ENCODE data around the gene CZIB. TPM values are rescaled to one million over a fixed set of nuclear protein-coding genes. Genes with fewer than 3 reads are reported as not detected.
A peak's percentile ranks its signal among the peaks of the same experiment; 100 is the strongest.
"Not testable (repeated sequence)": the region's sequence is repeated elsewhere in the genome, so short reads cannot be mapped to it uniquely, and the experiment has no call there.

Gene CZIB
- total RNA-seq, 4 donors from 2014 or later = 56.5 to 72.5 (median 69.5) TPM

DNA sequence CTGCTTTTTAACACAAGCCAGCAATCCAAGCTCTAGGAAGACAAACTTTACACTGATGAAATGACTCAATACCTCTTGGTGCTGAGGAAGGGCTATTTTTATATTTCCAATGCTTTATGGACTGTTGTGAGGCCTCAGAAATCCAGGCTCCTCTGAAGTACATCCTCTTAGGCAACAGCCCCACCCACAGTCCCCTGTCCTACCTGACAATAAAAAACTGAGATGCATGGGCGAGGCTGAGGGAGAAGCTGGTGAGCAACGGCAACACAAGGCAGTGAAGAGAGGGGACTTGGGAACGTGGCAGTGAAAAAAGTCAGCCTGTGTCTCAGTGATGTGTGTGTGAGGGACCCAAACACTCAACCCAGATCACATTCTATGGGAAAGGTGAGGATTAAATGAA lies 33.9 kb downstream of the CZIB start:
- Histone ChIP-seq H3K27me3 (no peaks in the 10 kb centered on the region), H3K4me1 (peaks cover 0 to 15% (median 4%) of the 10 kb centered on the region in 4 donors), H3K9me3 (no peaks in the 10 kb centered on the region), H3K27ac (replicated peaks in 1 of 4) (no peak overlapping the region), H3K36me3 (no peaks in the 10 kb centered on the region), H3K4me3 (no peak overlapping the region)
- intact Hi-C loops (cut with DNase I) = loop anchor here (10.0 kb wide), 3 partner anchors 122 to 262 kb away; partner anchors contain the start of genes ECHDC2, PODN and SCP2
- TF ChIP-seq EP300 (IDR thresholded peaks at IDR 0.05) = no peak
- TF ChIP-seq, protein P1, sequence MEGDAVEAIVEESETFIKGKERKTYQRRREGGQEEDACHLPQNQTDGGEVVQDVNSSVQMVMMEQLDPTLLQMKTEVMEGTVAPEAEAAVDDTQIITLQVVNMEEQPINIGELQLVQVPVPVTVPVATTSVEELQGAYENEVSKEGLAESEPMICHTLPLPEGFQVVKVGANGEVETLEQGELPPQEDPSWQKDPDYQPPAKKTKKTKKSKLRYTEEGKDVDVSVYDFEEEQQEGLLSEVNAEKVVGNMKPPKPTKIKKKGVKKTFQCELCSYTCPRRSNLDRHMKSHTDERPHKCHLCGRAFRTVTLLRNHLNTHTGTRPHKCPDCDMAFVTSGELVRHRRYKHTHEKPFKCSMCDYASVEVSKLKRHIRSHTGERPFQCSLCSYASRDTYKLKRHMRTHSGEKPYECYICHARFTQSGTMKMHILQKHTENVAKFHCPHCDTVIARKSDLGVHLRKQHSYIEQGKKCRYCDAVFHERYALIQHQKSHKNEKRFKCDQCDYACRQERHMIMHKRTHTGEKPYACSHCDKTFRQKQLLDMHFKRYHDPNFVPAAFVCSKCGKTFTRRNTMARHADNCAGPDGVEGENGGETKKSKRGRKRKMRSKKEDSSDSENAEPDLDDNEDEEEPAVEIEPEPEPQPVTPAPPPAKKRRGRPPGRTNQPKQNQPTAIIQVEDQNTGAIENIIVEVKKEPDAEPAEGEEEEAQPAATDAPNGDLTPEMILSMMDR (IDR thresholded peaks at IDR 0.05) = no peak
- TF ChIP-seq POLR2AphosphoS5 (IDR thresholded peaks at IDR 0.05) = no peak
- TF ChIP-seq POLR2A (IDR thresholded peaks at IDR 0.05; ENCODE audit: low read depth) = no peak
- no peak for DNase-seq (ENCODE audit: extremely low spot score)
- WGBS = 81% methylated on average over 3 of the region's 3 CpGs

DNA sequence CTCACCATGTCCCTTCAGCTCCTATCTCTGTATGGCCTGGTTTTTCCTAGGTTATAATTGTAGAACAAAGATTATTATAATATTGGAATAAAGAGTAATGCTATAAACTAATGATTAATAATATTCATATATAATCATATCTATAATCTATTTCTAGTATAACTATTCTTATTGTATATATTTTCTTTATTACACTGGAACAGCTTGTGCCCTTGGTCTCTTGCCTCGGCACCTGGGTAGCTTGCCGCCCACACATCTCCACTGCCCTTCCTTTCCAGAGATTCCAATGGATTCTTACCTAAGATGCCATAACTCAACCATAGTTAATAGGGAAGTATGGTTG lies 34.5 kb downstream of the CZIB start:
- not testable (repeated sequence) for H3K27me3 ChIP-seq; DNase-seq (ENCODE audit: extremely low spot score); H3K4me3 ChIP-seq; H3K36me3 ChIP-seq; H3K9me3 ChIP-seq; H3K27ac ChIP-seq (replicated peaks in 1 of 4)
- 85% methylated on average over 2 of the region's 2 CpGs for WGBS
- intact Hi-C loops (cut with DNase I) = loop anchor here (10.0 kb wide), 3 partner anchors 121 to 261 kb away; partner anchors contain the start of genes ECHDC2, PODN and SCP2
- H3K4me1 ChIP-seq = peaks cover 0 to 15% (median 4%) of the 10 kb centered on the region in 4 donors

DNA sequence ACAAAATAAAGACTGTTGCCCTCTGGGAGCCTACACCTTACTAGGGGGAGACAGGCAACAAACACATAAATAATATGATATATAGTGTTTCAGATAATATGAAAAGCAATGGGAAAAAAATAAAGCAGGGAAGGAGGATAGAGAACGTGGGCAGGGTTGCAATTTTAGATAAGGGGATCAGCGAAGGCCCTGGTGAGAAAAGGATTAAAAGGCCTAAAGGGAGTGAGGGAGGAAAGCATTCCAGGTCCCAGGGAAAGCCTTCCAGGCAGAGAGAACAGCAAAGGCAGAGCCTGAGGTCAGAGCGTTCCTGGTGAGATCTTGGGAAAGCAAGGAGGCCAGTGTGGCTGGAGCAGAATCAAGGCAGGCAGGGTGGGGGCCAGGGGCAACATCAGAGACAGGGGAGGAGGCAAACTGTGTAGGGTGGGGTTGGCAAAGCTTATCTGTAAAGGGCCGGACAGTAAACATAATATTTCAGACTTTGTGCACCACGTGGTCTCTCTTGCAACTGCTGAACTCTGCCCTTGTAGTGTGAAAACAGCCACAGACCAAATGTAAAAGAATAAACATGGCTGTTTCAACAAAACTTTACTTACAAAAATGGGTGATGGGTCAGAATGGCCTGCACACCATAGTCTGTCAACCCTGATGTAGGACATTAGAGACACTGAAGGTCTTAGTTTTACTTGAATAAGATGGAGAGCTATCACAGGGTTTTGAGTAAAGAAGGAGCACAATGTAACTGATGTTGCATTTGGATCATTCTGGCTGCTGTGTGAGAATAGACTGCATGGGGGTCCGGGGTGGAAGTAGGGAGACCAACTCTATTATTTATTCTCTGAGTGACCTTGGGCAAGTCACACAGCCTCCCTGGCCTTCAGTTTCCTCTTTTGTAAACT lies 37.1 kb downstream of the CZIB start:
- Histone ChIP-seq H3K4me1 (peaks cover 0 to 15% (median 4%) of the 10 kb centered on the region in 4 donors), H3K4me3 (no peak overlapping the region), H3K36me3 (no peaks in the 10 kb centered on the region), H3K27ac (replicated peaks in 1 of 4) (peak overlapping the region; percentile 14 to 45 (median 30)), H3K27me3 (no peaks in the 10 kb centered on the region), H3K9me3 (no peaks in the 10 kb centered on the region)
- no peak for DNase-seq (ENCODE audit: extremely low spot score)
- intact Hi-C loops (cut with DNase I) = loop anchor here (10.0 kb wide), 3 partner anchors 119 to 259 kb away; partner anchors contain the start of genes ECHDC2, PODN and SCP2
- TF ChIP-seq POLR2AphosphoS5 (IDR thresholded peaks at IDR 0.05) = peak in 1 of 2 donors; percentile 21
- no peak for TF ChIP-seq POLR2A (IDR thresholded peaks at IDR 0.05; ENCODE audit: low read depth)
- WGBS = 78% methylated on average over 6 of the region's 6 CpGs

DNA sequence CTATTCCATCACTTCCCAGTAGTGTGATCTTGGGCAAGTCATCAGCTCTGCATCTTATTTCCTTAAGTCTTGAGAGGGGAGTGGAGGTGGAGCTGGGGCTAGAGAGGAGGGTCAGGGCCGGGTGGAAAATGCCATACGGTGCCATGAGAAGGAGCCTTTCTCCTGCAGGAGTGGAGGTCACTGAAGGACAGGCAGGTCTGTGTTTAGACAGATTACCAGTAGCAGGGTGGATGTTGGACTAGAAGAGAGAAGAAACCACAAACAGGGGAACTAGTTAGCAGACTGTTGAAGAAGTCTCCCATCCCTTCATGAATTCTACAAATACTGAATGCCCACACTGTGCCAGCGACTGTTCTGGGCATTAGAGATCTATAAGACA lies 37.7 kb downstream of the CZIB start:
- Histone ChIP-seq H3K4me1 (peaks cover 0 to 15% (median 4%) of the 10 kb centered on the region in 4 donors), H3K27me3 (no peaks in the 10 kb centered on the region), H3K4me3 (no peak overlapping the region), H3K9me3 (no peaks in the 10 kb centered on the region), H3K27ac (replicated peaks in 1 of 4) (peak overlapping the region; percentile 14 to 45 (median 30)), H3K36me3 (no peaks in the 10 kb centered on the region)
- 81% methylated on average over 3 of the region's 3 CpGs for whole genome bisulfite sequencing
- intact Hi-C loops (cut with DNase I) = loop anchor here (10.0 kb wide), 3 partner anchors 118 to 258 kb away; partner anchors contain the start of genes ECHDC2, PODN and SCP2
- no peak for DNase-seq (ENCODE audit: extremely low spot score)
- TF ChIP-seq EP300 (IDR thresholded peaks at IDR 0.05) = no peak
- no peak for TF ChIP-seq POLR2AphosphoS5 (IDR thresholded peaks at IDR 0.05)
- no peak for TF ChIP-seq POLR2A (IDR thresholded peaks at IDR 0.05; ENCODE audit: low read depth)
- TF ChIP-seq, protein P1 (IDR thresholded peaks at IDR 0.05) = no peak

DNA sequence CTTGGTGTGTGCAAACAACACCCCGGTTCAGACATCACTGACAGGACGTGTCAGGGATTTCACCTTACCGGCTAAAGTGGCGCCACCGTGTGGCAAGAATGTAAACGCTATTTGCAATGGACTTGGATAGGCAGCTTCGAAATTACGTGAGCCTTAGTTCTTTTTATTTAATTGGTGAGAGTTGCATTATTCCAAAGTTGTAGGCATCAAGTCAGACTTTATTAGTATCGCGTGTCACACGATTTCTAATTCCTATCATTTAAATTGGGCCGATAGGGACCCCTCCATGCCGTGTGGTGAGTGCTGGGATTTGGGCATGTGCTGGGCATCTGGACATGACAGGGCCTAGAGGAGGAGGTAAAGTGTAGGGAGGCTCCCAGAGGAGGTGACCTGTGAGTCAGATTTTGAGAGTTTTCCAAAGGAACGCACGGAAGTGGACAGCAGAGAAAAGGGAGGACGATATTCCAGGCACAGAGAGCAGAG lies 38.3 kb downstream of the CZIB start:
- intact Hi-C loops (cut with DNase I) = loop anchor here (10.0 kb wide), 3 partner anchors 117 to 257 kb away; partner anchors contain the start of genes ECHDC2, PODN and SCP2
- no peak for DNase-seq (ENCODE audit: extremely low spot score)
- Histone ChIP-seq H3K27ac (replicated peaks in 1 of 4) (peak overlapping the region in 3 of 4 donors; percentile 14 to 45 (median 33)), H3K27me3 (no peaks in the 10 kb centered on the region), H3K4me1 (peaks cover 0 to 15% (median 9%) of the 10 kb centered on the region in 4 donors), H3K36me3 (no peaks in the 10 kb centered on the region), H3K9me3 (no peaks in the 10 kb centered on the region), H3K4me3 (no peak overlapping the region)
- TF ChIP-seq, protein P1 (IDR thresholded peaks at IDR 0.05) = peak; percentile 74 to 85 (median 77)
- TF ChIP-seq POLR2AphosphoS5 (IDR thresholded peaks at IDR 0.05) (peak in 1 of 2 donors; percentile 48), POLR2A (IDR thresholded peaks at IDR 0.05; ENCODE audit: low read depth) (no peak), EP300 (IDR thresholded peaks at IDR 0.05) (no peak)
- 20% methylated on average over 16 of the region's 16 CpGs for WGBS
